HG03460 (cell line): ENCODE data around the gene CLTC.
"Not testable (repeated sequence)": the region's sequence is repeated elsewhere in the genome, so short reads cannot be mapped to it uniquely, and the experiment has no call there.

Experiments
- ATAC-seq: cut with Tn5 transposase; IDR thresholded peaks from one replicate; pipeline ENCODE4 v1.9.1; 2021; ENCODE audit not compliant: unreplicated experiment

The CLTC gene

GRCh38 chr17:59633658-59634359 lies 14.1 kb downstream of the CLTC start:
- ATAC-seq = no peak

- ATAC-seq = no peak
These were observed 15.2 kb downstream of the CLTC start for GRCh38 chr17:59634632-59635541.

GRCh38 chr17:59637611-59638310 lies 18.1 kb downstream of the CLTC start:
- no peak for ATAC-seq

- ATAC-seq = no peak
These were observed 18.9 kb downstream of the CLTC start for GRCh38 chr17:59638553-59638952.

- ATAC-seq = peak; percentile 93
These were observed 22.2 kb downstream of the CLTC start for GRCh38 chr17:59641799-59642484.

- no peak for ATAC-seq
These were observed 22.9 kb downstream of the CLTC start for GRCh38 chr17:59642565-59642964.

GRCh38 chr17:59643159-59644140 lies 23.8 kb downstream of the CLTC start:
- no peak for ATAC-seq

GRCh38 chr17:59647288-59647687 lies 27.6 kb downstream of the CLTC start:
- ATAC-seq = no peak

- ATAC-seq = no peak
These were observed 30.2 kb downstream of the CLTC start for GRCh38 chr17:59649886-59650285.

GRCh38 chr17:59650642-59651041 lies 30.9 kb downstream of the CLTC start:
- no peak for ATAC-seq

GRCh38 chr17:59651346-59651745 lies 31.7 kb downstream of the CLTC start:
- no peak for ATAC-seq

GRCh38 chr17:59652119-59652518 lies 32.4 kb downstream of the CLTC start:
- ATAC-seq = no peak

GRCh38 chr17:59656624-59657023 lies 36.9 kb downstream of the CLTC start:
- ATAC-seq = not testable (repeated sequence)

- no peak for ATAC-seq
These were observed 46.5 kb downstream of the CLTC start for GRCh38 chr17:59666235-59666634.

GRCh38 chr17:59668816-59669215 lies 49.1 kb downstream of the CLTC start:
- ATAC-seq = no peak

GRCh38 chr17:59669411-59669810 lies 49.7 kb downstream of the CLTC start:
- peak; percentile 64 for ATAC-seq

- no peak for ATAC-seq
These were observed 50.2 kb downstream of the CLTC start for GRCh38 chr17:59669944-59670343.

- no peak for ATAC-seq
These were observed 51.7 kb downstream of the CLTC start for GRCh38 chr17:59671386-59671785.

- no peak for ATAC-seq
These were observed 55.5 kb downstream of the CLTC start for GRCh38 chr17:59675231-59675630.

GRCh38 chr17:59676716-59677115 lies 57.0 kb downstream of the CLTC start:
- ATAC-seq = no peak
